ENCODE measurements around the gene MAP1LC3B.

DNA sequence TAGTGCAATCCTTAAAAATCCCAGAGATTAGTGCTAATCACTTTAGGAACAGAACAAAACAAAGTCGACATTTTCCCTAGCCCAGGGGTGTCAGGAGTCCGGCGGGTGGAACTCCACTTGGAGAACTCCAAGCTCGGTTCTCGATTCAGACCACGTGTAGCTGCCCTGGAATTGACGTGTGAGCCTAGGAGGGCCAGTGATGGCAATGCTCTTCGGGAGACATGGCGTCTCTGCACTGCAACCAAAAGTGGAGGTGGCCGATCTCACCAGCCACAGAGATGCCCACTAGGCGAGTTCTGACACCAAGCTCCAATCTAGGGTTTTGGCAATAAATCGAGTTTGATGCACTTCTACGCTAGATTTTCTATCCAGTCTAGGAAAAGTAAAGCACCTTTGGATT lies 17.6 kb downstream of the MAP1LC3B start:
- no peak for TF ChIP-seq POLR2A (IDR thresholded peaks at IDR 0.05; ENCODE audit: low read depth, low read length)
- TF ChIP-seq TAF1 (IDR thresholded peaks at IDR 0.05; ENCODE audit: low read depth, low read length), result no peak
- no peak for TF ChIP-seq POLR2AphosphoS5 (IDR thresholded peaks at IDR 0.05; ENCODE audit: low read depth, low read length)
- no peak for TF ChIP-seq POU2F2 (IDR thresholded peaks at IDR 0.05; ENCODE audit: low read depth, low read length)

Data from GM12891 (cell line).